OCI-LY3 (cell line): ENCODE measurements around the gene FURIN.

ENCODE experiments used
- H2AFZ ChIP-seq: fragments of 200-600, 300-600 bp; shearing (Covaris generic); 2 replicates; pipeline ENCODE4 v1.6.0; 2014; ENCODE audit warnings: antibody characterized with exemption, low read depth, low read length
- H3K27ac ChIP-seq: fragments of 200-600, 300-600 bp; sonication (generic); 2 replicates; pipeline ENCODE4 v1.5.1; 2014; ENCODE audit warnings: mild to moderate bottlenecking, low read length, moderate library complexity, mixed read lengths
- H3K27me3 ChIP-seq: fragments of 200-600, 300-600 bp; sonication (generic); 2 replicates; pipeline ENCODE4 v1.6.1; 2014; ENCODE audit warnings: low read depth, low read length, mixed read lengths
- H3K36me3 ChIP-seq: fragments of 200-600, 300-600 bp; sonication (generic); replicated peaks from 2 replicates; pipeline ENCODE3; 2014; ENCODE audit warnings: low read depth, low read length, mixed read lengths
- H3K4me1 ChIP-seq: fragments of 300-600, 200-600 bp; sonication (generic); 2 replicates; pipeline ENCODE4 v1.6.1; 2014; ENCODE audit warnings: low read length, mixed read lengths
- H3K4me2 ChIP-seq: fragments of 200-600, 300-600 bp; sonication (generic); 2 replicates; pipeline ENCODE4 v1.6.1; 2014; ENCODE audit warnings: low read length, mixed read lengths
- H3K4me3 ChIP-seq: fragments of 300-600, 200-600 bp; sonication (generic); 2 replicates; pipeline ENCODE4 v1.5.1; 2014; ENCODE audit warnings: antibody characterized with exemption, mild to moderate bottlenecking, low read length, moderate library complexity
- H3K79me2 ChIP-seq: fragments of 300-600, 200-600 bp; shearing (Covaris generic); 2 replicates; pipeline ENCODE4 v1.6.1; 2014; ENCODE audit warnings: mild to moderate bottlenecking, low read length, mixed read lengths
- H3K9ac ChIP-seq: fragments of 300-600, 200-600 bp; shearing (Covaris generic); 2 replicates; pipeline ENCODE4 v1.6.0; 2014; ENCODE audit warnings: mild to moderate bottlenecking, low read length, moderate library complexity
- H3K9me3 ChIP-seq: fragments of 200-600, 300-600 bp; shearing (Covaris generic); 2 replicates; pipeline ENCODE4 v1.6.1; 2014; ENCODE audit warnings: low read length, mixed read lengths; ENCODE audit not compliant: insufficient read depth
- H4K20me1 ChIP-seq: fragments of 200-600, 300-600 bp; sonication (generic); 2 replicates; pipeline ENCODE4 v1.6.1; 2016; ENCODE audit warnings: low read length, mixed read lengths; ENCODE audit not compliant: insufficient read depth
- CTCF ChIP-seq: fragments of 200-600, 300-600 bp; sonication (generic); IDR thresholded peaks from 2 replicates; pipeline ENCODE4 v1.5.1; 2014; ENCODE audit warnings: antibody characterized with exemption, low read length, low read depth
- EZH2phosphoT487 ChIP-seq: fragments of 200-600 bp; shearing (Covaris generic); IDR thresholded peaks from 2 replicates; pipeline ENCODE4 v1.6.1; 2018; ENCODE audit warnings: antibody characterized with exemption, mixed run types, low read depth

The FURIN gene

DNA sequence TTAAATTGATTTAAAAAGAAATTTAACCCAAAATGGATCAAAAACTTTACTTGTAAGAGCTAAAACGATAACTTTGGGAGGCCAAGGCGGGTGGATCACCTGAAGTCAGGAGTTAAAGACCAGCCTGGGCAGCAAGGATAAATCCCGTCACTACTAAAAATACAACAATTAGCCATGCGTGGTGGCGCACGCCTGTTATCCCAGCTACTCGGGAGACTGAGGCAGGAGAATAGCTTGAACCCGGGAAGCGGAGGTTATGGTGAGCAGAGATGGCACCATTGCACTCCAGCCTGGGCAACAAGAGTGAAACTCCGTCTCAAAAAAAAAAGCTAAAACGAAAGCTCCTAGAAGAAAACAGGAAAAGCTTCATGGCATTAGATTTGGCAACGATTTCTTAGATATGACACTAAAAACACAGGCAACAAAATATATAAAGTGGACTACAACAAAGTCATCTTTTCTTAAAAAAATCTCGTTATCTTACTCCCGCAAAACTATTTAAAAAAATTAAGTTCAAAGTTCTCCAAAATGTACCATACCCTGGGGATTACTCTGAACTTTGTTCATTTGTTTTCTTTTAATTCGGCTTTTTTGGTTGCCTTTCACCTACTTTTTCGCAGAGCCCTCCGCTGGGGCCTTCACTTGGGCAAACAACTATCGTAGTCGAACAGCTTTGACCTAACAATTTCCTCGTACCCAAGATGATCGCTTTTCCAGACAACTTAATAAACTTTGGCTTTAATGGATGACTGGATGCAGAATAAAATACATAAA is 61.0 kb downstream of the FURIN start:
- Histone ChIP-seq H3K27ac (peak overlapping the region; percentile 68), H3K4me3 (peak overlapping the region; percentile 91), H3K79me2 (no peaks in the 10 kb centered on the region), H3K9me3 (no peaks in the 10 kb centered on the region), H3K27me3 (no peaks in the 10 kb centered on the region), H3K9ac (peak overlapping the region; percentile 94), H3K4me2 (peak overlapping the region; percentile 97), H3K36me3 (no peaks in the 10 kb centered on the region), H2AFZ (peak overlapping the region; percentile 73), H3K4me1 (peaks cover 48% of the 10 kb centered on the region), H4K20me1 (no peaks in the 10 kb centered on the region)
- no peak for TF ChIP-seq EZH2phosphoT487
- no peak; the same call in 1 of the 2 replicates for TF ChIP-seq CTCF

DNA sequence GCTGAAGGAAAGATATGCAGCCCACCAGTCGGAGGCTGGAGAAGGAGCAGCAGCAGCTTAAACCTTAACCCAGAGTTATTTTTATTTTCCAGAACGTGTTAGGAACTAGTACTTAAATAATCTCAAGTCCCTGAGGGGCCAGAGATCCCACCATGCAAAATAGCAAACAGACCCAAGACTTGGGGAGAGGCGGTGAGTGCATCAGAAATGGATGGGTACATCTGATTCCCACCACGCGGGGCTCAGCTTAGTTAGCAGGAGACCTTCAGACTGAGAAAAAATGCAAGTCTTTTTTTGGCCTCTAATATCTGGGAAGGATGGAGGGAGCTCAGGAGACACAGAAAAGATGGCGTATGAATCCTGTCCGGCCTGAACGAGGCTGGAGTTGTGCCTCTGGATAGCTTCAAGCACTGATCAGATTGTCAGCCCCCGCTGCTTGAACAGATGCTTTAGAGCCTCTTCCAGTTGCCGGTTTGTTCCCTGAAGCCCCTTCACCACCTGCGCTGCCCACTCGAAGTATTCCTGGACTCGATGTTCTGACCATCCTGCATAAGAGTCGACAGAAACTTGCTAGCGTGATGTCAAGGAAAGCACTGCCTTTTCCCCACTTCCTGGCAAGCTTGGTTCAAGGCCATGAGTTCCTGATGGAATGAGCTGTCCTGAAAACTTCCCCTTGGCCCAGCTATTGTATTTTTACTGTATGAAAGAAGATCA is 62.6 kb downstream of the FURIN start:
- 0 out of 2 replicates have a peak overlapping the region, but pooled peaks have one; percentile 73 for H2AFZ ChIP-seq
- H3K4me1 ChIP-seq: peaks cover 47% of the 10 kb centered on the region
- peaks cover 8% of the 10 kb centered on the region for H3K79me2 ChIP-seq
- H3K27ac ChIP-seq: peak overlapping the region; percentile 68
- H3K4me2 ChIP-seq: peak overlapping the region; percentile 97
- peak overlapping the region; percentile 94 for H3K9ac ChIP-seq
- no peaks in the 10 kb centered on the region for H3K36me3 ChIP-seq
- H3K4me3 ChIP-seq: peak overlapping the region; percentile 91
- H4K20me1 ChIP-seq: peaks cover under 1% of the 10 kb centered on the region; the same call in 1 of the 2 replicates
- H3K9me3 ChIP-seq: no peaks in the 10 kb centered on the region
- TF ChIP-seq CTCF (no peak), EZH2phosphoT487 (no peak)
- H3K27me3 ChIP-seq: no peaks in the 10 kb centered on the region

- H3K79me2 ChIP-seq: peaks cover 12% of the 10 kb centered on the region
- H2AFZ ChIP-seq: no peak overlapping the region
Observed at GRCh38 chr15:90931575-90931827, 63.1 kb downstream of the FURIN start.

More at GRCh38 chr15:90931575-90931827, 63.1 kb downstream of the FURIN start:
- H3K9ac ChIP-seq: peak overlapping the region; percentile 94
- H3K4me2 ChIP-seq: peak overlapping the region; percentile 97
- peak overlapping the region; percentile 68 for H3K27ac ChIP-seq
- H3K4me3 ChIP-seq: peak overlapping the region; percentile 91
- H3K4me1 ChIP-seq: peaks cover 50% of the 10 kb centered on the region
- no peaks in the 10 kb centered on the region for H3K9me3 ChIP-seq
- H4K20me1 ChIP-seq: peaks cover 3% of the 10 kb centered on the region; the same call in 1 of the 2 replicates
- TF ChIP-seq EZH2phosphoT487 (no peak), CTCF (no peak)
- no peaks in the 10 kb centered on the region for H3K27me3 ChIP-seq
- H3K36me3 ChIP-seq: no peaks in the 10 kb centered on the region
